Endometrial microvascular endothelial cells (primary cell): ENCODE data around the gene GSTO2. TPM values are rescaled to one million over a fixed set of nuclear protein-coding genes. Genes with fewer than 3 reads are reported as not detected.
"Not testable (repeated sequence)": the region's sequence is repeated elsewhere in the genome, so short reads cannot be mapped to it uniquely, and the experiment has no call there.

Experiments
- in situ Hi-C: cut with HindIII; loops from 2 replicates; pipeline ENCODE4 v1.10.0; 2017; ENCODE audit warnings: low sequenced_read_pairs, low pct_unique_long_range_greater_than_20kb; ENCODE audit errors: inconsistent ontology term
- total RNA-seq: library from RNA; depleted of rRNA; stranded (reverse); fragments of >200 nt; gene quantifications from one replicate; pipeline ENCODE4 v1.2.3, GENCODE V29; 2015; ENCODE audit errors: inconsistent ontology term

Gene GSTO2
- total RNA-seq = 0.19 TPM

GRCh38 chr10:104268713-104269645 lies at the start of gene GSTO2:
Gene GSTO2 (plus strand): TSS chr10:104269184. CDS start chr10:104274916, 5,732 bp downstream.
- in situ Hi-C loops = no loop called here

DNA sequence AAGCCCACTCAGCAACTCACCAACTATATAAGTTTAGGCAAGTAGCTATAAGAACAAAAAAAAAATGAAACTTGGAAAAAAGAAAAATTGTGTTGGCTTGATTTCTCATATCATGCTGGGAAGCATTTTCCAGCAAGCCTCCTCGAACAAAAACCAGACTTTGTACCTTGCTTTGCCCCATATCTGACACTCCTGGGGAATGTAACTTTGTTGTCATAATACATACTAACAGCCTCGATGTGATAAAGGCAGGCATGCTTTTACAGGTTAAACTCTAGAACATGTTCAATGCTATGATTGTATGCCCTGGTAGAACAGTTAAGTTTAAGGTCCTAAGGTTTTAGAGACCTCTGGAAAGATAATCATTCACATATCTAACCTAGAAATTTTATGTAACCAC lies 48.5 kb upstream of the GSTO2 start:
- in situ Hi-C loops = no loop called here

GRCh38 chr10:104223304-104223703 lies 45.7 kb upstream of the GSTO2 start:
- in situ Hi-C loops = no loop called here

- in situ Hi-C loops = no loop called here
Observed at GRCh38 chr10:104230490-104230889, 38.5 kb upstream of the GSTO2 start.

GRCh38 chr10:104231784-104232612 lies 37.0 kb upstream of the GSTO2 start, which contains the start of gene CFAP43:
Gene CFAP43 (minus strand): TSS chr10:104232364. CDS start chr10:104232246, 118 bp downstream.
- in situ Hi-C loops = no loop called here

- in situ Hi-C loops = no loop called here
Observed at GRCh38 chr10:104232613-104233102, 36.3 kb upstream of the GSTO2 start.

DNA sequence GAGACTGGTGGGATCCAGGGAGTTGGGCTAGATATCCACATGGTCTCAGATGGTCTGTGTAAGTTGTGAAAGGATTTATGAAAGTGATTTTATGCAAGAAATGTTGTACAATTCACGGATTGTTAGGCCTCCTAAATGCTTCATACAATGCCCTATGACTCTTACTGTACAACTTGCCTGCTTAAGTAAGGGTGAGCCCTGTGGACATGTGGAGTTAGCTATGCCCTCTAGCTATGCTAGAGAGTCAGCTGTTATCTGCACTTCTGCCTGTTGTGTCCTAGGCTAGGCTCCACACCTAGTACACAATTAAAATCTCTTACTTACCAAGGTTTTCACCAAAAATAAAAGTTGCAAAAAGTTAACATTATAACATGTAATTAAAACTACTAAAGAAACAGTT lies 35.2 kb upstream of the GSTO2 start:
- in situ Hi-C loops = no loop called here

DNA sequence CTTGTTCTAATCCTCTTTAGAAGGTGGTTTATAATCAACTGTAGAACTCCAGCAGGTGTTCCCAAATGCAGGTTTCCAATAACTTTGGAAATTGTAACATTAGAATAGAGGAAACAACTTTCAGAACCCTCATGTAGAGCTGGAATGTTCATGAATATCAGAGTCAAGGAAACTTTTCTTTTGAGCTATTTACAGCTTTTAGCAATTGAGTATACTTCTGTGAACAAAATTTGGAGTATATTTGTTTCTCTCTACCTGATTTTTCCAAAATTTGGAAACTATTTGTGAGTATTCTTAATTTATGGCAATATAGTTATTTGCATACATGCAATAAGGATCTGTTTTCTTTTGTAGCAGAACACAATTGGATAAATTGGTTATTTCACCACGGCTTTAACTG lies 34.0 kb upstream of the GSTO2 start:
- in situ Hi-C loops = no loop called here

- in situ Hi-C loops = no loop called here
Observed at GRCh38 chr10:104235801-104236200, 33.2 kb upstream of the GSTO2 start.

- in situ Hi-C loops = no loop called here
Observed at GRCh38 chr10:104240078-104240477, 28.9 kb upstream of the GSTO2 start.

- in situ Hi-C loops = no loop called here
Observed at GRCh38 chr10:104242545-104242944, 26.4 kb upstream of the GSTO2 start.

- in situ Hi-C loops = not testable (repeated sequence)
Observed at GRCh38 chr10:104243009-104243408, 26.0 kb upstream of the GSTO2 start.

GRCh38 chr10:104243512-104243911 lies 25.5 kb upstream of the GSTO2 start:
- in situ Hi-C loops = no loop called here

DNA sequence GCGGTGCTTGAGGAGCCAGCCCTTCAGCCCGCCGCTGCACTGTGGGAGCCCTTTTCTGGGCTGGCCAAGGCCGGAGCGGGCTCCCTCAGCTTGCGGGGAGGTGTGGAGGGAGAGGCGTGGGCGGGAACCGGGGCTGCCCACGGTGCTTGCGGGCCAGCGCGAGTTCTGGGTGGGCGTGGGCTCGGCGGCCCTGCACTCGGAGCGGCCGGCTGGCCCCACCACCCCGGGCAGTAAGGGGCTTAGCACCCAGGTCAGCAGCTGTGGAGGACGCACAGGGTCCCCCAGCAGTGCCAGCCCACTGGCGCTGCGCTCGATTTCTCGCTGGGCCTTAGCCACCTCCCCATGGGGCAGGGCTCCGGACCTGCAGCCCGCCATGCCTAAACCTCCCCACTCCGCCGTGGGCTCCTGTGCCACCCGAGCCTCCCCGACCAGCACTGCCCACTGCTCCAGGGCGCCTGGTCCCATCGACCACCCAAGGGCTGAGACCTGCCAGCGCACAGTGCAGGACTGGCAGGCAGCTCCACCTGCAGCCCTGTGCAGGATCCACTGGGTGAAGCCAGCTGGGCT lies 23.8 kb upstream of the GSTO2 start:
- in situ Hi-C loops = no loop called here

- in situ Hi-C loops = no loop called here
Observed at GRCh38 chr10:104246976-104247375, 22.0 kb upstream of the GSTO2 start.

DNA sequence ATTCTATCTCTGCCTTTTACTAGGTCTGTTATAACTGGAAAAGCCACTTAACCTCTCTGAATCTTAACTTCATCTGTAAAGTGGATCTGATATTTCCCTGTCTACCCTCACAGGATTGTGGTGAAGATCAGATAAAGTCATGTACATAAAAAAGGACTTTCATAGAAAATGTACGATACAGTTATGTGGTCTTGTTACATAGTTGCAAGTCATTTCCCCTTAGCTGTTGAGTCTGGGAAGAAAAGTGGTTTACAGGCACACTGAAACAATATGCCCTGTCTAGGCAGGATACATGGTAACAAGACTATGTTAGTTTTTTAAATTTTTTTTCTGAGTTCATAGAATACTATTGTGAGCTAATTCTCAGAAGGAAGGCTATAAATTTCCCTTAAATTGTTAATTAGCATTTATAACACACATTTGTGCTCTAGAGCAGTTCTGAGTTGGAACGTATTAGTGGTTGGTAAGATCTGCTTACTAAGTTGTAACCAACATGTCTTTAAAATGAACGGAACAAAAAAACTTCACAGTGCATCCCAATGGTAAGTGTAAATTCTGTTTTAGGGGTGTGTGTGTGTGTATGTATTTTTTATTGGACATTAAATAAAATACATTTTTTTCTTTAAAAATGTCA lies 21.4 kb upstream of the GSTO2 start:
- in situ Hi-C loops = no loop called here

GRCh38 chr10:104248931-104249330 lies 20.1 kb upstream of the GSTO2 start:
- in situ Hi-C loops = not testable (repeated sequence)

DNA sequence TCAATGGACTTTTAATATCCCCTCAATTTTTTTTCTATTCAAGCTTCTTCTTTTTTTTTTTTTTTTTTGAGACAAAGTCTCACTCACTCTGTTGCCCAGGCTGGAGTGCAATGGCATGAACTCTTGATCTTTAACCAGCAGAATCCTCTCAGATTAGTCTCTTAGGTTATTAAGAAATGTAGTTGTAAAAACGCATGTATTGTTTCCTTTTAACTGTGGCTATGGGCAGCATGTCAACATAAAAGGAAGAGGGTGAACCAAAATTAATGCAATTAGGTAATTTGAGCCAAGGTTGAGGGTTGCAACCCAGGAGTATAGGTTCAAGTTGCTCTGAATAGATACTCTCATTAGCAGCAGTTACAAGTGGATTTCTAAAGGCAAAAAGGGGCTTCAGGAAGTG lies 18.6 kb upstream of the GSTO2 start:
- in situ Hi-C loops = no loop called here

DNA sequence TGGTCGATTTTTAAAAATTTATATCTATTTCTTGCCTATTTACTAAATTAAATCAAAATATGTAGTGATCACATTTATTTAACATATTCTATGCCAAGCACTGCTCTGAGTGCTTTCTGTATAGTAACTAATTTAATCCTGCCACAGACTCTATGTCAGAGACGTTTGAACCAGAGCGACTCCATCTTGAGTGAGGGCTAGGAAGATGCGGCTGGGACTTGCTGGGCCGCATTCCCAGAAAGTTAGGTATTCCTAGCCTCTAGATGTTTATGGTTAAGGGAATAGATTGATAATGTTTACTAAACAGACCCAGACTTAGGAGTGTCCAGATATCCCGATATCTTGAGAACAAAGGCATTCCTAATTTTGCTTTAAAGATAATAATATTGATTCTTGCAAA lies 17.5 kb upstream of the GSTO2 start:
- in situ Hi-C loops = no loop called here
